RWPE1 (cell line): ENCODE measurements around the gene KCNK3.

Source experiments
- CTCF ChIA-PET: fragments of 350-600 bp; sonication (Branson Sonifier 250); formaldehyde crosslinking; extraction: SDS; loops from one replicate; lab custom pipeline; 2021; lab: Yijun Ruan, JAX
- POLR2A ChIA-PET: fragments of 400-600 bp; formaldehyde crosslinking; extraction: SDS; loops from one replicate; lab custom pipeline; 2020; ENCODE audit warnings: antibody characterized with exemption; ENCODE audit not compliant: low non-redundant PET; lab: Yijun Ruan, JAX
- DNase-seq: peaks from one replicate; pipeline ENCODE4 v3.0.0; 2012; ENCODE audit warnings: low spot score
- H3K27ac ChIP-seq: fragments of 450-650 bp; 2 replicates; pipeline ENCODE4 v1.5.1; 2017
- TF ChIP-seq, protein P1 (sequence below): fragments of 450-650 bp; conservative IDR thresholded peaks from 2 replicates; pipeline ENCODE4 v1.5.1; 2017; ENCODE audit warnings: low read depth, mild to moderate bottlenecking

Gene KCNK3

DNA sequence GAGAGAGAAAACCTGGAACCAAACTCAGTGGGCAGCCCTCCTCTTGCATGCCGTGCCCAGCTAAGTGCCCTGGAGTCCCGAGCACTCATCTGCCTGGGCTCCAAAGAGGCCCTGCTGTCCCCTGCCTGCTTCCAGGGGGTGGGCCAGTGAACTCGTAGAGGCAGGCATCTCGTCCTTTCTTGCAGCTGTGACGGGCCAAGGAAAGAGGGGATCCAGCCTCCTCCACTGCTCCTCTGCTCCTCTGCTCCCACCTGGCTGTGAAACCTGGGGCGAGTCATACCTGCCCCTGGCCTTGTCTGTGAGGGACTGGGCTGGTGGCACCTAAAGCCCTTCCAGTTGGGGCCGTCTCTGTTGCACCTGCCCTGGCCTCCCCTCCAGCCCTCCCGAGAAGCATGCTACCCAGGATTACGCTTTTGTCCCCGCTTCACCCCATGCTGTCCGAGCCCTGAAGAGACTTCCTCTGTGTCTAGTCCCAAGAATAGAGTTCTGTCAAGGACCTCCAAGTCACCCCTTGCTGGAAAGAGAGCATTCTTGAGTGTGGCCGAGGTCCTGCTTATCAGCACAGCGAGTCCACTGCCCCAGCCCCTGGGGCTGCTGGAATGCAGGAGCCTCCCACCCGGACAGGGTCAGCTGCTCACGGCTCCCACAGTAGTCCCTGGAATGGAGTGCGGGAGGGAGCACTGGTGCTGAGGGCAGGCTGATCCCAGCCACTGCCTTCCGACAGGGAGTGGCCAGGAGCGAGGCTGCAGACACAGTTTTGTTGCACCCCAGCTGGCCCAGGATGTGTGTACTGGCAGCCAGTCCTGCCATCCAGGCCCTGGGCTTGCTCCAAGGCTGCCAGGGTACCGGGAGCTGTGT is 14.3 kb downstream of the KCNK3 start:
- TF ChIP-seq, protein P1, sequence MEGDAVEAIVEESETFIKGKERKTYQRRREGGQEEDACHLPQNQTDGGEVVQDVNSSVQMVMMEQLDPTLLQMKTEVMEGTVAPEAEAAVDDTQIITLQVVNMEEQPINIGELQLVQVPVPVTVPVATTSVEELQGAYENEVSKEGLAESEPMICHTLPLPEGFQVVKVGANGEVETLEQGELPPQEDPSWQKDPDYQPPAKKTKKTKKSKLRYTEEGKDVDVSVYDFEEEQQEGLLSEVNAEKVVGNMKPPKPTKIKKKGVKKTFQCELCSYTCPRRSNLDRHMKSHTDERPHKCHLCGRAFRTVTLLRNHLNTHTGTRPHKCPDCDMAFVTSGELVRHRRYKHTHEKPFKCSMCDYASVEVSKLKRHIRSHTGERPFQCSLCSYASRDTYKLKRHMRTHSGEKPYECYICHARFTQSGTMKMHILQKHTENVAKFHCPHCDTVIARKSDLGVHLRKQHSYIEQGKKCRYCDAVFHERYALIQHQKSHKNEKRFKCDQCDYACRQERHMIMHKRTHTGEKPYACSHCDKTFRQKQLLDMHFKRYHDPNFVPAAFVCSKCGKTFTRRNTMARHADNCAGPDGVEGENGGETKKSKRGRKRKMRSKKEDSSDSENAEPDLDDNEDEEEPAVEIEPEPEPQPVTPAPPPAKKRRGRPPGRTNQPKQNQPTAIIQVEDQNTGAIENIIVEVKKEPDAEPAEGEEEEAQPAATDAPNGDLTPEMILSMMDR, result no peak
- no peak overlapping the region for H3K27ac ChIP-seq
- POLR2A ChIA-PET, result no interaction called here
- CTCF ChIA-PET, result interaction anchor here (0.7 kb wide), 1 partner anchor 33 kb away, joined by 4 read pairs; no protein-coding TSS in a partner anchor
- DNase-seq, result no peak

DNA sequence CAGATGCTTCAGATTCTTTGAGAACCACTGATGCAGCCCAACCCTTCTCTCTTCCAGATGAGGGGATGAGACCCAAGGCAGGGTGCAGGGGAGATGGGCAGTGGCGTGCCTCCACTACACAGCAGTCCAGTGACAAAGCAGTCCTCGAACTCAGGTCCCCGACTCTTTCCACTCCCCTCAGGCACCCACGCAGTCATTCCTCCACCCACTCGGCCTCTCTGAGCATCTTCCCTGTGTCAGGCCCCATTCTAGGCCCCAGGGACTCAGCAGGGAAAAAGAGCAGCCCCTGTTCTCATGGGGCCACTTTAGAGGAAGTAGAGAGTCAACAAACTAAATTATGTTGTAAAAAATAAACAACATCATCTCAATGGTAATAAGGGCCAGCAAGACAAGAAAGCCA is 15.2 kb downstream of the KCNK3 start:
- DNase-seq, result no peak
- POLR2A ChIA-PET, result no interaction called here
- CTCF ChIA-PET, result no interaction called here
- no peak overlapping the region for H3K27ac ChIP-seq
- TF ChIP-seq, protein P1, result no peak

GRCh38 chr2:26708457-26708856 is 15.9 kb downstream of the KCNK3 start:
- no peak overlapping the region for H3K27ac ChIP-seq
- DNase-seq, result no peak
- TF ChIP-seq, protein P1, result no peak
- CTCF ChIA-PET, result no interaction called here
- POLR2A ChIA-PET, result no interaction called here

- TF ChIP-seq, protein P1, result no peak
- ChIA-PET CTCF (interaction anchor here (0.6 kb wide), 1 partner anchor 1627 kb away, joined by 3 read pairs; no protein-coding TSS in a partner anchor), POLR2A (no interaction called here)
Observed at GRCh38 chr2:26709323-26710110, 17.0 kb downstream of the KCNK3 start.

GRCh38 chr2:26710145-26710544 is 17.6 kb downstream of the KCNK3 start:
- no peak overlapping the region for H3K27ac ChIP-seq
- CTCF ChIA-PET, result no interaction called here
- POLR2A ChIA-PET, result no interaction called here
- DNase-seq, result no peak
- TF ChIP-seq, protein P1, result no peak

More at GRCh38 chr2:26709323-26710110, 17.0 kb downstream of the KCNK3 start:
- H3K27ac ChIP-seq, result no peak overlapping the region
- DNase-seq, result no peak

GRCh38 chr2:26710743-26711456 is 18.4 kb downstream of the KCNK3 start:
- DNase-seq, result no peak
- H3K27ac ChIP-seq, result no peak overlapping the region
- ChIA-PET POLR2A (no interaction called here), CTCF (no interaction called here)
- TF ChIP-seq, protein P1, result no peak
